ENCODE results near the gene ITGAL.

ITGAL gene

GRCh38 chr16:30490210-30490609 is 17.7 kb downstream of the ITGAL start:
- Histone ChIP-seq H3K27ac (ENCODE audit: low read depth, low read length) (no peak overlapping the region), H3K4me3 (ENCODE audit: low read depth in 1 of 2, low read length in 2 of 2) (no peak overlapping the region), H3K9me3 (ENCODE audit: control insufficient read depth in 1 of 2, low read length in 2 of 2) (no peaks in the 10 kb centered on the region), H3K9ac (ENCODE audit: low read depth in 1 of 2, low read length in 2 of 2) (no peak overlapping the region), H3K4me1 (ENCODE audit: control insufficient read depth in 1 of 2, insufficient read depth in 2 of 2, low read length in 2 of 2) (peaks cover 0 to 4% of the 10 kb centered on the region in 2 donors), H3K36me3 (ENCODE audit: control insufficient read depth in 1 of 2, insufficient read depth in 2 of 2, low read length in 2 of 2) (peaks cover 0 to 18% of the 10 kb centered on the region in 2 donors), H3K27me3 (ENCODE audit: control insufficient read depth in 1 of 2, insufficient read depth in 2 of 2, low read length in 2 of 2) (no peaks in the 10 kb centered on the region)

- Histone ChIP-seq H3K4me3 (ENCODE audit: low read depth in 1 of 2, low read length in 2 of 2) (no peak overlapping the region), H3K4me1 (ENCODE audit: control insufficient read depth in 1 of 2, insufficient read depth in 2 of 2, low read length in 2 of 2) (peaks cover 0 to 4% of the 10 kb centered on the region in 2 donors), H3K27ac (ENCODE audit: low read depth, low read length) (no peak overlapping the region), H3K9me3 (ENCODE audit: control insufficient read depth in 1 of 2, low read length in 2 of 2) (no peaks in the 10 kb centered on the region), H3K27me3 (ENCODE audit: control insufficient read depth in 1 of 2, insufficient read depth in 2 of 2, low read length in 2 of 2) (no peaks in the 10 kb centered on the region), H3K9ac (ENCODE audit: low read depth in 1 of 2, low read length in 2 of 2) (no peak overlapping the region), H3K36me3 (ENCODE audit: control insufficient read depth in 1 of 2, insufficient read depth in 2 of 2, low read length in 2 of 2) (peaks cover 0 to 19% of the 10 kb centered on the region in 2 donors)
Measured at GRCh38 chr16:30491229-30491628, 18.7 kb downstream of the ITGAL start.

GRCh38 chr16:30491744-30492308 is 19.3 kb downstream of the ITGAL start:
- H3K9ac ChIP-seq (ENCODE audit: low read depth in 1 of 2, low read length in 2 of 2), result no peak overlapping the region
- H3K27me3 ChIP-seq (ENCODE audit: control insufficient read depth in 1 of 2, insufficient read depth in 2 of 2, low read length in 2 of 2), result no peaks in the 10 kb centered on the region
- H3K36me3 ChIP-seq (ENCODE audit: control insufficient read depth in 1 of 2, insufficient read depth in 2 of 2, low read length in 2 of 2), result peaks cover 0 to 20% of the 10 kb centered on the region in 2 donors
- no peak overlapping the region for H3K4me3 ChIP-seq (ENCODE audit: low read depth in 1 of 2, low read length in 2 of 2)
- H3K9me3 ChIP-seq (ENCODE audit: control insufficient read depth in 1 of 2, low read length in 2 of 2), result no peaks in the 10 kb centered on the region
- peaks cover 0 to 4% of the 10 kb centered on the region in 2 donors for H3K4me1 ChIP-seq (ENCODE audit: control insufficient read depth in 1 of 2, insufficient read depth in 2 of 2, low read length in 2 of 2)
- no peak overlapping the region for H3K27ac ChIP-seq (ENCODE audit: low read depth, low read length)

GRCh38 chr16:30493941-30494488 is 21.5 kb downstream of the ITGAL start:
- H3K27me3 ChIP-seq (ENCODE audit: control insufficient read depth in 1 of 2, insufficient read depth in 2 of 2, low read length in 2 of 2), result no peaks in the 10 kb centered on the region
- no peaks in the 10 kb centered on the region for H3K9me3 ChIP-seq (ENCODE audit: control insufficient read depth in 1 of 2, low read length in 2 of 2)
- no peak overlapping the region for H3K4me3 ChIP-seq (ENCODE audit: low read depth in 1 of 2, low read length in 2 of 2)
- H3K27ac ChIP-seq (ENCODE audit: low read depth, low read length), result no peak overlapping the region
- peaks cover 0 to 17% of the 10 kb centered on the region in 2 donors for H3K36me3 ChIP-seq (ENCODE audit: control insufficient read depth in 1 of 2, insufficient read depth in 2 of 2, low read length in 2 of 2)
- no peak overlapping the region for H3K9ac ChIP-seq (ENCODE audit: low read depth in 1 of 2, low read length in 2 of 2)
- peaks cover 0 to 4% of the 10 kb centered on the region in 2 donors for H3K4me1 ChIP-seq (ENCODE audit: control insufficient read depth in 1 of 2, insufficient read depth in 2 of 2, low read length in 2 of 2)

- Histone ChIP-seq H3K4me3 (ENCODE audit: low read depth in 1 of 2, low read length in 2 of 2) (no peak overlapping the region), H3K27ac (ENCODE audit: low read depth, low read length) (no peak overlapping the region), H3K9me3 (ENCODE audit: control insufficient read depth in 1 of 2, low read length in 2 of 2) (no peaks in the 10 kb centered on the region), H3K9ac (ENCODE audit: low read depth in 1 of 2, low read length in 2 of 2) (no peak overlapping the region), H3K27me3 (ENCODE audit: control insufficient read depth in 1 of 2, insufficient read depth in 2 of 2, low read length in 2 of 2) (no peaks in the 10 kb centered on the region), H3K36me3 (ENCODE audit: control insufficient read depth in 1 of 2, insufficient read depth in 2 of 2, low read length in 2 of 2) (peaks cover 0 to 18% of the 10 kb centered on the region in 2 donors), H3K4me1 (ENCODE audit: control insufficient read depth in 1 of 2, insufficient read depth in 2 of 2, low read length in 2 of 2) (peaks cover 0 to 4% of the 10 kb centered on the region in 2 donors)
Measured at GRCh38 chr16:30494709-30495108, 22.2 kb downstream of the ITGAL start.

GRCh38 chr16:30499284-30499683 is 26.7 kb downstream of the ITGAL start:
- no peaks in the 10 kb centered on the region for H3K4me1 ChIP-seq (ENCODE audit: control insufficient read depth in 1 of 2, insufficient read depth in 2 of 2, low read length in 2 of 2)
- no peaks in the 10 kb centered on the region for H3K27me3 ChIP-seq (ENCODE audit: control insufficient read depth in 1 of 2, insufficient read depth in 2 of 2, low read length in 2 of 2)
- H3K9me3 ChIP-seq (ENCODE audit: control insufficient read depth in 1 of 2, low read length in 2 of 2), result no peaks in the 10 kb centered on the region
- no peak overlapping the region for H3K4me3 ChIP-seq (ENCODE audit: low read depth in 1 of 2, low read length in 2 of 2)
- H3K9ac ChIP-seq (ENCODE audit: low read depth in 1 of 2, low read length in 2 of 2), result no peak overlapping the region
- H3K36me3 ChIP-seq (ENCODE audit: control insufficient read depth in 1 of 2, insufficient read depth in 2 of 2, low read length in 2 of 2), result peaks cover 0 to 17% of the 10 kb centered on the region in 2 donors
- H3K27ac ChIP-seq (ENCODE audit: low read depth, low read length), result no peak overlapping the region

- H3K4me3 ChIP-seq (ENCODE audit: low read depth in 1 of 2, low read length in 2 of 2), result no peak overlapping the region
Measured at GRCh38 chr16:30503403-30504296, 31.1 kb downstream of the ITGAL start.

GRCh38 chr16:30509081-30509765 is 36.7 kb downstream of the ITGAL start:
- peaks cover 0 to 15% of the 10 kb centered on the region in 2 donors for H3K4me1 ChIP-seq (ENCODE audit: control insufficient read depth in 1 of 2, insufficient read depth in 2 of 2, low read length in 2 of 2)
- no peaks in the 10 kb centered on the region for H3K9me3 ChIP-seq (ENCODE audit: control insufficient read depth in 1 of 2, low read length in 2 of 2)
- H3K9ac ChIP-seq (ENCODE audit: low read depth in 1 of 2, low read length in 2 of 2), result no peak overlapping the region
- H3K36me3 ChIP-seq (ENCODE audit: control insufficient read depth in 1 of 2, insufficient read depth in 2 of 2, low read length in 2 of 2), result peaks cover 0 to 32% of the 10 kb centered on the region in 2 donors
- no peak overlapping the region for H3K27ac ChIP-seq (ENCODE audit: low read depth, low read length)
- H3K27me3 ChIP-seq (ENCODE audit: control insufficient read depth in 1 of 2, insufficient read depth in 2 of 2, low read length in 2 of 2), result no peaks in the 10 kb centered on the region
- H3K4me3 ChIP-seq (ENCODE audit: low read depth in 1 of 2, low read length in 2 of 2), result no peak overlapping the region

More at GRCh38 chr16:30503403-30504296, 31.1 kb downstream of the ITGAL start:
- no peak overlapping the region for H3K9ac ChIP-seq (ENCODE audit: low read depth in 1 of 2, low read length in 2 of 2)
- H3K4me1 ChIP-seq (ENCODE audit: control insufficient read depth in 1 of 2, insufficient read depth in 2 of 2, low read length in 2 of 2), result no peaks in the 10 kb centered on the region
- peaks cover 0 to 18% of the 10 kb centered on the region in 2 donors for H3K36me3 ChIP-seq (ENCODE audit: control insufficient read depth in 1 of 2, insufficient read depth in 2 of 2, low read length in 2 of 2)
- H3K27me3 ChIP-seq (ENCODE audit: control insufficient read depth in 1 of 2, insufficient read depth in 2 of 2, low read length in 2 of 2), result no peaks in the 10 kb centered on the region
- no peaks in the 10 kb centered on the region for H3K9me3 ChIP-seq (ENCODE audit: control insufficient read depth in 1 of 2, low read length in 2 of 2)
- H3K27ac ChIP-seq (ENCODE audit: low read depth, low read length), result no peak overlapping the region

- H3K4me1 ChIP-seq (ENCODE audit: control insufficient read depth in 1 of 2, insufficient read depth in 2 of 2, low read length in 2 of 2), result peaks cover 0 to 15% of the 10 kb centered on the region in 2 donors
- H3K36me3 ChIP-seq (ENCODE audit: control insufficient read depth in 1 of 2, insufficient read depth in 2 of 2, low read length in 2 of 2), result peaks cover 0 to 24% of the 10 kb centered on the region in 2 donors
- H3K27me3 ChIP-seq (ENCODE audit: control insufficient read depth in 1 of 2, insufficient read depth in 2 of 2, low read length in 2 of 2), result no peaks in the 10 kb centered on the region
- H3K27ac ChIP-seq (ENCODE audit: low read depth, low read length), result no peak overlapping the region
- H3K9me3 ChIP-seq (ENCODE audit: control insufficient read depth in 1 of 2, low read length in 2 of 2), result no peaks in the 10 kb centered on the region
- no peak overlapping the region for H3K9ac ChIP-seq (ENCODE audit: low read depth in 1 of 2, low read length in 2 of 2)
- H3K4me3 ChIP-seq (ENCODE audit: low read depth in 1 of 2, low read length in 2 of 2), result no peak overlapping the region
Measured at GRCh38 chr16:30510376-30510938, 37.9 kb downstream of the ITGAL start.

All from duodenal mucosa (tissue), 2 donors.